HG03439 (cell line): Measurements from ENCODE around the gene CCT5.

Source experiments
- ATAC-seq: cut with Tn5 transposase; IDR thresholded peaks from one replicate; pipeline ENCODE4 v1.9.1; 2021; ENCODE audit warnings: mild to moderate bottlenecking, moderate library complexity; ENCODE audit not compliant: unreplicated experiment

CCT5 gene

GRCh38 chr5:10249948-10250805, at the start of gene CCT5:
Gene CCT5 (plus strand): TSS chr5:10250280. CDS start chr5:10250341, 61 bp downstream.
- ATAC-seq, result peak; percentile 80

GRCh38 chr5:10201223-10201868, 48.7 kb upstream of the CCT5 start:
- no peak for ATAC-seq

GRCh38 chr5:10202089-10202910, 47.8 kb upstream of the CCT5 start:
- ATAC-seq, result no peak

GRCh38 chr5:10209004-10209403, 41.1 kb upstream of the CCT5 start:
- no peak for ATAC-seq

- no peak for ATAC-seq
Measured at GRCh38 chr5:10213316-10213715, 36.8 kb upstream of the CCT5 start.

GRCh38 chr5:10214041-10214440, 36.0 kb upstream of the CCT5 start:
- ATAC-seq, result no peak

- ATAC-seq, result no peak
Measured at GRCh38 chr5:10215366-10215765, 34.7 kb upstream of the CCT5 start.

GRCh38 chr5:10216107-10216506, 34.0 kb upstream of the CCT5 start:
- no peak for ATAC-seq

GRCh38 chr5:10218658-10219057, 31.4 kb upstream of the CCT5 start:
- ATAC-seq, result no peak

GRCh38 chr5:10219068-10219467, 31.0 kb upstream of the CCT5 start:
- ATAC-seq, result no peak

- no peak for ATAC-seq
Measured at GRCh38 chr5:10220248-10220647, 29.8 kb upstream of the CCT5 start.

GRCh38 chr5:10222326-10222725, 27.8 kb upstream of the CCT5 start:
- no peak for ATAC-seq

- no peak for ATAC-seq
Measured at GRCh38 chr5:10227379-10227778, 22.7 kb upstream of the CCT5 start.

- ATAC-seq, result no peak
Measured at GRCh38 chr5:10228288-10228687, 21.8 kb upstream of the CCT5 start.

GRCh38 chr5:10229306-10230048, 20.6 kb upstream of the CCT5 start:
- no peak for ATAC-seq

GRCh38 chr5:10232386-10232785, 17.7 kb upstream of the CCT5 start:
- ATAC-seq, result no peak

- no peak for ATAC-seq
Measured at GRCh38 chr5:10233011-10233410, 17.1 kb upstream of the CCT5 start.

GRCh38 chr5:10233505-10233904, 16.6 kb upstream of the CCT5 start:
- ATAC-seq, result no peak

- ATAC-seq, result no peak
Measured at GRCh38 chr5:10235350-10235749, 14.7 kb upstream of the CCT5 start.

GRCh38 chr5:10243660-10244240, 6.3 kb upstream of the CCT5 start:
- ATAC-seq, result no peak
